GM12878 (cell line): ENCODE measurements around the gene ITSN2. TPM values are rescaled to one million over a fixed set of nuclear protein-coding genes. Genes with fewer than 3 reads are reported as not detected.

ENCODE experiments used
- ATAC-seq: fragments of 200-7000 bp; cut with Tn5 transposase; 3 replicates; pipeline ENCODE4 v1.9.1; 2020; ENCODE audit warnings: mild to moderate bottlenecking, moderate library complexity
- BruUV-seq: library from RNA; stranded (reverse); fragments of 400-500 nt; replicated peaks from 2 replicates; lab custom pipeline; 2021; lab: Mats Ljungman, UMichigan
- CTCF ChIA-PET: fragments of 300-600 bp; sonication (Branson Sonifier 250); formaldehyde crosslinking; extraction: SDS; loops from one replicate; lab custom pipeline; 2021; ENCODE audit warnings: inconsistent platforms; lab: Yijun Ruan, JAX
- POLR2A ChIA-PET: fragments of 350-600 bp; formaldehyde crosslinking; extraction: SDS; loops from one replicate; lab custom pipeline; 2021; ENCODE audit warnings: inconsistent platforms; lab: Charles Lee
- RAD21 ChIA-PET: fragments of 300-600 bp; sonication (Branson Sonifier 250); formaldehyde crosslinking; loops from one replicate; lab custom pipeline; 2023; ENCODE audit warnings: antibody characterized with exemption; ENCODE audit not compliant: unreplicated experiment; lab: Charles Lee
- SMC1A ChIA-PET: fragments of 300-600 bp; sonication (Branson Sonifier 250); formaldehyde crosslinking; loops from one replicate; lab custom pipeline; 2023; ENCODE audit not compliant: unreplicated experiment, uncharacterized antibody; lab: Charles Lee
- DNase-seq: peaks from one replicate; pipeline ENCODE4 v3.0.0-alpha.2; 2011; ENCODE audit warnings: low read depth, low spot score
- FAIRE-seq: peaks from 3 replicates; lab custom pipeline; 2011; peaks lifted over from hg19 to GRCh38; lab: Jason Lieb, UNC
- H2AFZ ChIP-seq: 2 replicates; pipeline ENCODE4 v1.6.0; 2011; ENCODE audit warnings: low read depth, low read length, control low read depth; ENCODE audit not compliant: control insufficient read depth
- H3K27ac ChIP-seq: 2 replicates; pipeline ENCODE4 v1.5.1; 2011; ENCODE audit warnings: control low read depth; ENCODE audit not compliant: control insufficient read depth, insufficient read depth
- H3K27me3 ChIP-seq, 2 experiments: replicated peaks in 1 of 2; 2 replicates each; pipeline versions ENCODE4 v1.6.0 to v1.6.1; 2011; ENCODE audit warnings: low read length in 1 of 2; ENCODE audit not compliant: control insufficient read depth in 2 of 2, insufficient read depth in 2 of 2
- H3K36me3 ChIP-seq, 2 experiments: 2 replicates each; pipeline ENCODE4 v1.5.1; 2011; ENCODE audit warnings: low read length in 1 of 2; ENCODE audit not compliant: control insufficient read depth in 2 of 2, insufficient read depth in 2 of 2
- H3K4me1 ChIP-seq: 2 replicates; pipeline ENCODE4 v1.6.1; 2011; ENCODE audit warnings: mild to moderate bottlenecking, low read length, moderate library complexity, mixed read lengths; ENCODE audit not compliant: control insufficient read depth, insufficient read depth
- H3K4me2 ChIP-seq: 2 replicates; pipeline ENCODE4 v1.6.0; 2011; ENCODE audit warnings: control low read depth; ENCODE audit not compliant: control insufficient read depth, insufficient read depth
- H3K4me3 ChIP-seq: fragments of 200-600 bp; sonication (generic); 2 replicates; pipeline ENCODE4 v1.5.1; 2016
- H3K79me2 ChIP-seq: 2 replicates; pipeline ENCODE4 v1.6.0; 2011; ENCODE audit warnings: low read length; ENCODE audit not compliant: control insufficient read depth, insufficient read depth
- H3K9ac ChIP-seq: 2 replicates; pipeline ENCODE4 v1.8.0; 2011; ENCODE audit warnings: low read length, control low read depth, mixed read lengths; ENCODE audit not compliant: control insufficient read depth, insufficient read depth
- H3K9me3 ChIP-seq: replicated peaks from 3 replicates; pipeline ENCODE4 v1.5.1; 2011; ENCODE audit warnings: mild to moderate bottlenecking, low read length; ENCODE audit not compliant: control insufficient read depth, insufficient read depth
- H4K20me1 ChIP-seq: 2 replicates; pipeline ENCODE4 v1.6.0; 2011; ENCODE audit not compliant: control insufficient read depth, insufficient read depth
- BRCA1 ChIP-seq: IDR thresholded peaks from 2 replicates; pipeline ENCODE4 v1.6.1; 2011; ENCODE audit warnings: low read depth, low read length, improper control_type of control experiment
- CTCF ChIP-seq, 3 experiments: IDR thresholded peaks in 2 of 3; conservative IDR thresholded peaks in 1 of 3; 2 replicates each; pipeline ENCODE4 v1.5.1; 2011; ENCODE audit warnings: low read depth in 3 of 3, low read length in 3 of 3, mild to moderate bottlenecking in 3 of 3, control low read depth in 2 of 3, moderate library complexity in 2 of 3, inconsistent platforms in 1 of 3, mixed read lengths in 1 of 3; ENCODE audit not compliant: control insufficient read depth in 2 of 3, insufficient read depth in 1 of 3; ENCODE audit errors: extremely low read depth in 1 of 3
- EED ChIP-seq: sonication (generic); IDR thresholded peaks from 2 replicates; pipeline ENCODE4 v1.6.1; 2016; ENCODE audit warnings: antibody characterized with exemption, low read depth
- GABPA ChIP-seq: IDR thresholded peaks from 2 replicates; pipeline ENCODE4 v1.6.1; 2014; ENCODE audit warnings: antibody characterized with exemption, low read depth, mild to moderate bottlenecking, inconsistent platforms
- MYC ChIP-seq: IDR thresholded peaks from 2 replicates; pipeline ENCODE4 v1.6.1; 2011; ENCODE audit warnings: mild to moderate bottlenecking, low read length, moderate library complexity, inconsistent platforms; ENCODE audit not compliant: insufficient read depth, insufficient replicate concordance, insufficient read length, severe bottlenecking
- SPI1 ChIP-seq: IDR thresholded peaks from 2 replicates; pipeline ENCODE4 v1.6.1; 2011; ENCODE audit warnings: low read depth, mild to moderate bottlenecking, low read length, moderate library complexity, borderline replicate concordance; ENCODE audit not compliant: insufficient read depth
- SREBF1 ChIP-seq: IDR thresholded peaks from 2 replicates; pipeline ENCODE4 v1.6.1; 2012; ENCODE audit warnings: mild to moderate bottlenecking, low read length
- TCF7 ChIP-seq: IDR thresholded peaks from 2 replicates; pipeline ENCODE4 v1.6.1; 2014; ENCODE audit warnings: antibody characterized with exemption, borderline replicate concordance
- WRNIP1 ChIP-seq: IDR thresholded peaks from 2 replicates; pipeline ENCODE4 v1.6.1; 2011; ENCODE audit warnings: low read depth, low read length, improper control_type of control experiment, borderline replicate concordance
- ZNF207 ChIP-seq: fragments of 450-650 bp; IDR thresholded peaks from 2 replicates; pipeline ENCODE4 v1.6.1; 2014; ENCODE audit warnings: antibody characterized with exemption, mild to moderate bottlenecking, borderline replicate concordance
- ZNF24 ChIP-seq: fragments of 450-650 bp; IDR thresholded peaks from 2 replicates; pipeline ENCODE4 v1.6.1; 2017; ENCODE audit warnings: antibody characterized with exemption, mild to moderate bottlenecking
- ZNF592 ChIP-seq: fragments of 450-650 bp; IDR thresholded peaks from 2 replicates; pipeline ENCODE4 v1.6.1; 2017; ENCODE audit warnings: mild to moderate bottlenecking, moderate library complexity
- WGBS: methylation state at CpG from one replicate; pipeline ENCODE4 v1.1.6; 2016; ENCODE audit warnings: low lambda C conversion rate; ENCODE audit not compliant: insufficient replicate concordance, insufficient coverage; ENCODE audit errors: missing lambda C conversion rate; 5-methylcytosine and 5-hydroxymethylcytosine counted together
- in situ Hi-C: fragments of 300-500 bp; cut with MboI; formaldehyde crosslinking; loops from 9 replicates; pipeline ENCODE4 v1.14.3; 2018; ENCODE audit warnings: mixed read lengths
- intact Hi-C: fragments of 100-400 bp; cut with micrococcal nuclease; formaldehyde crosslinking; loops from one replicate; pipeline ENCODE4 v1.14.2; 2022; ENCODE audit not compliant: unreplicated experiment
- polyA plus RNA-seq, 11 experiments: library from polyadenylated mRNA; depleted of rRNA in 4 of 11; unstranded in 6 of 11; stranded (reverse) in 5 of 11; fragments of >200 nt; fragmentation: Nextera tagmentation in 4 of 11; fragmentation: Illumina TruSeq in 1 of 11; extraction: Ambion mirVana in 4 of 11; extraction: Trizol in 1 of 11; gene quantifications; 1 replicate in 1 of 11; 2 replicates in 10 of 11; pipeline versions ENCODE4 v1.2.1 to v1.2.3, GENCODE V29; 2011 to 2016; ENCODE audit warnings: inconsistent platforms in 2 of 11, missing spikeins in 2 of 11, low read depth in 1 of 11
- total RNA-seq, 4 experiments: library from RNA; depleted of rRNA in 3 of 4; stranded (reverse); fragments of >200 nt in 3 of 4; fragmentation: Illumina TruSeq in 1 of 4; extraction: Trizol in 1 of 4; gene quantifications; 2 replicates each; pipeline versions ENCODE4 v1.2.1 to v1.2.3, GENCODE V29; 2013 to 2021

ITSN2 gene
- total and polyA plus RNA-seq, 10 of the 15 experiments (the other 5 are each of a cell fraction or from before 2014, with no cell fraction given), result 20.5 to 80.0 (median 54.7) TPM

- RAD21 ChIA-PET, result interaction anchor here (0.7 kb wide), 1 partner anchor 106 kb away, joined by 3 read pairs; no protein-coding TSS in a partner anchor
- BruUV-seq, result no TSS peak
- no peak for FAIRE-seq
These were observed 150.3 kb downstream of the ITSN2 start for GRCh38 chr2:24210106-24210455.

More at GRCh38 chr2:24210106-24210455, 150.3 kb downstream of the ITSN2 start:
- Histone ChIP-seq H3K36me3 (peaks cover 13 to 28% of the 10 kb centered on the region in 2 experiments; a peak in 3 of 4 replicates), H2AFZ (no peak overlapping the region), H3K9me3 (no peaks in the 10 kb centered on the region), H3K27me3 (no peaks in the 10 kb centered on the region), H3K27ac (no peak overlapping the region), H3K4me3 (no peak overlapping the region), H3K4me1 (0 out of 2 replicates have a peak, but pooled peaks cover under 1% of the 10 kb centered on the region), H3K79me2 (no peaks in the 10 kb centered on the region), H4K20me1 (no peaks in the 10 kb centered on the region), H3K4me2 (no peak overlapping the region), H3K9ac (no peak overlapping the region)
- ATAC-seq, result no peak
- SMC1A ChIA-PET, result interaction anchor here (1.0 to 1.6 kb wide), 3 partner anchors 15 to 132 kb away, joined by 3 read pairs; no protein-coding TSS in a partner anchor
- POLR2A ChIA-PET, result no interaction called here
- intact Hi-C loops, result no loop called here
- in situ Hi-C loops, result no loop called here
- CTCF ChIA-PET, result interaction anchor here (0.6 to 1.6 kb wide), 2 partner anchors 86 to 126 kb away, joined by 3 read pairs; no protein-coding TSS in a partner anchor
- DNase-seq, result no peak
- TF ChIP-seq ZNF24 (no peak), ZNF207 (no peak), CTCF (IDR thresholded peaks at IDR 0.05 in 2 of 3, conservative IDR thresholded peaks at IDR 0.05 in 1 of 3; ENCODE audit: control insufficient read depth in 2 of 3, extremely low read depth in 1 of 3, insufficient read depth in 1 of 3, low read depth in 3 of 3, low read length in 3 of 3) (no peak), BRCA1 (no peak), EED (no peak), ZNF592 (no peak), SPI1 (no peak), GABPA (no peak), WRNIP1 (no peak), SREBF1 (no peak), TCF7 (no peak), MYC (no peak)
- WGBS, result 88% methylated on average over 2 of the region's 2 CpGs
